Measurements from ENCODE around the gene CD163L1.

The CD163L1 gene

GRCh38 chr12:7431993-7432685, 11.8 kb downstream of the CD163L1 start:
- no peak for TF ChIP-seq CTCF (IDR thresholded peaks at IDR 0.05; ENCODE audit: extremely low read depth, insufficient read depth, missing control alignments)
- DNase-seq (ENCODE audit: low spot score): no peak
- in situ Hi-C loops (cut with MboI; ENCODE audit: low pct_unique_long_range_greater_than_20kb, low sequenced_read_pairs, unreplicated experiment): no loop called here

- DNase-seq (ENCODE audit: low spot score): no peak
- TF ChIP-seq CTCF (IDR thresholded peaks at IDR 0.05; ENCODE audit: extremely low read depth, insufficient read depth, missing control alignments): no peak
- in situ Hi-C loops (cut with MboI; ENCODE audit: low pct_unique_long_range_greater_than_20kb, low sequenced_read_pairs, unreplicated experiment): no loop called here
Measured at GRCh38 chr12:7411343-7411742, 32.6 kb downstream of the CD163L1 start.

DNA sequence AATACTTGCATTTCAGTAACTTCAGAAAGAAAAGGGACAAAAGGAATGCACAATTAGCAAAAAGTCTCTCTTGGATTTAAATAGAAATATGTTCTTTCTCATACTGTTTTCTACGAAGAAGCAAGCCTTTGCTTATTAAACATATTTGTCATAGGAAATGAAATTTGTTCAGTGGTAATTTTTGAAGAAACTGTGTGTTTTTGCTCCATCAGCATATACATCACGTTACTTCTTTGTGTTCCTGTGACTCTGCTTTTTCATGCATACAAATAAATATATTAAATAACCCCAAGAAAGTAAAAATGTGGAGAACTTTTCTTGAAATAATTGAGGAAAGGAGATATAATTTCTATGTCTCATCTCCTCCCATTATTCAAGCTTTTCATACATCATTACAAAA, 39.7 kb downstream of the CD163L1 start:
- in situ Hi-C loops (cut with MboI; ENCODE audit: low pct_unique_long_range_greater_than_20kb, low sequenced_read_pairs, unreplicated experiment): no loop called here
- TF ChIP-seq CTCF (IDR thresholded peaks at IDR 0.05; ENCODE audit: extremely low read depth, insufficient read depth, missing control alignments): no peak
- DNase-seq (ENCODE audit: low spot score): no peak

- no peak for TF ChIP-seq CTCF (IDR thresholded peaks at IDR 0.05; ENCODE audit: extremely low read depth, insufficient read depth, missing control alignments)
- DNase-seq (ENCODE audit: low spot score): no peak
- in situ Hi-C loops (cut with MboI; ENCODE audit: low pct_unique_long_range_greater_than_20kb, low sequenced_read_pairs, unreplicated experiment): no loop called here
Measured at GRCh38 chr12:7403466-7403865, 40.5 kb downstream of the CD163L1 start.

- DNase-seq (ENCODE audit: low spot score): no peak
- in situ Hi-C loops (cut with MboI; ENCODE audit: low pct_unique_long_range_greater_than_20kb, low sequenced_read_pairs, unreplicated experiment): no loop called here
- TF ChIP-seq CTCF (IDR thresholded peaks at IDR 0.05; ENCODE audit: extremely low read depth, insufficient read depth, missing control alignments): no peak
Measured at GRCh38 chr12:7399089-7399488, 44.9 kb downstream of the CD163L1 start.

DNA sequence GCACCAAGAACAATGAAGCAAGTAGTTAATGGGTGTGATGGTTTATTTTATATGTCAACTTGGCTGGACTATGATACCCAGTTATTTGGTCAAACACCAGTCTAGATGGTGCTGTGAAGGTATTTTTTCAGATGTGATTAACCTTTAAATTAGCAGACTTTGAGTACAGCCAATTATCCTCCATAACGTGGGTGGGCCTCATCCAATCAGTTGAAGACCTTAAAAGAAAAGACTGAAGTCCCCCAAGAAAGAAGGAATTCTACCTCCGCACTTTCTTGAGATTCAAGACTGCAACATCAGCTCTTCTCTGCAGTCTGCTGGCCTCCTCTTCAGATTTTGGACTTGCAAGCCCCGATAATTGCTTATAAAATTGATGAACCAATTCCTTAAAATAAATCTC, 47.5 kb downstream of the CD163L1 start:
- in situ Hi-C loops (cut with MboI; ENCODE audit: low pct_unique_long_range_greater_than_20kb, low sequenced_read_pairs, unreplicated experiment): no loop called here
- no peak for TF ChIP-seq CTCF (IDR thresholded peaks at IDR 0.05; ENCODE audit: extremely low read depth, insufficient read depth, missing control alignments)

More for the DNA sequence above, 47.5 kb downstream of the CD163L1 start:
- DNase-seq (ENCODE audit: low spot score): no peak
